Stimulated activated CD4-positive, alpha-beta T cell treated with anti-CD3 and anti-CD28 coated beads, TNF-alpha, amount 100 ng/mL, for 48 hours (primary cell): ENCODE data around the gene PLEKHA8.

Source experiments
- DNase-seq, 3 donors: peaks; one replicate each; pipeline ENCODE4 v3.0.0-alpha.2; 2020; ENCODE audit warnings: low read depth in 3 of 3

Gene PLEKHA8

DNA sequence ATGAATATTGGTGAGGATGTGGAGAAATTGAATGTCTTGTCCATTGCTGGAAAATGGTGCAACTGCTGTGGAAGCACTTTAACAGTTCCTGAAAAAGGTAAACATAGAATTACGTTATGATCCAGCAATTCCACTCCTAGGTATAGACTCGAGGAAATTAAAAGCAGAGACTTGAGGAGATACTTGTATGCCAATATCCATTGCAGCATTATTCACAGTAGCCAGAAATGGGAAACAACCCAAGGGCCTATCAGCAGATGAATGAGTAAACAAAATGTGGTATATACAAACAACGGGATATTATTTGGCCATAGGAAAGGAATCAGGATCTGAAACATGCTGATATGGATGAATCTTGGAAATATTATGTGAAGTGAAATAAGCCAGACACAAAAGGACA lies 74.1 kb downstream of the PLEKHA8 start:
- no peak for DNase-seq

DNA sequence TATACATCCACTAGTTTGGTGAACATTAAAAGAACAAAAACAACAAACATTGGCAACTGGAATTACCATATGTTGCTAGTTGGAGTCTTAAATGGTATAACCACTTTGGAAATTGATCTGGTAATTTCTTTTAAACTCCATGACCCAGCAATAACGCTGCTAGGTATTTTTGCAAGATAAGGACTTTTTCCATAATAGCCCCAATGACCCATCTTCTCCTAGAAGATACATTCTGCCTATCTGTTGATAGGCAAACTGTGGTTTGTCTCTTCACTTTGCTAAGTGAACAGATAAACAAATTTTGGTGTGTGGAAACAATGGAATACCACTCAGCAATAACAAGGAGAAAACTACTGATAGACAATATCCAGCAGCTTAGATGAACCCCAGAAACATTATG lies 75.9 kb downstream of the PLEKHA8 start:
- no peak for DNase-seq

DNA sequence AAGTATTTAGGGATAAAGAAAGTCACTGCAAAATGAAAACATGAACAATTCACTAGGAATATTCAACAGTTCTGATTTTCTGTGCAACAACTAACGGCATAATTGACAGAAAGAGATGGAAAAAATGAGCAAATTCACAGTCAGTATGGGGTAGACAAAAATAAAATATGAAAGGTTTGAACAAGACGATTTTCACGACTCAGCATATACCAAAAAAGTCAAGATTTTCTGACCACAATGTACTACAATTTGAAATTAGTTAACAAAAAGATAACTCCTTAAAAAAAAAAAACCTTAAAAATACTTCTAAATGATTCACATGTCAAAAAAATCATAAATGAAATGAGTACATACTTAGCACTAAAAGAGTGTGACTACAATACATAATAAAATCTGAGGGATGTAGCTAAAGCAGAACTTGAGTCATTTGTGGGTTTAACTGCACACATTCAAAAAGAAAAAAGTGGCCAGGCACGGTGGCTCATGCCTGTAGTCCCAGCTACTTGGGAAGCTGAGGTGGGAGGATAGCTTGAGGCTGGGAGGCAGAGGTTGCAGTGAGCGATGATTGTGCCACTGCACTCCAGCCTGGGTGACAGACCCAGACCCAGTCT lies 84.0 kb downstream of the PLEKHA8 start:
- DNase-seq = no peak

DNA sequence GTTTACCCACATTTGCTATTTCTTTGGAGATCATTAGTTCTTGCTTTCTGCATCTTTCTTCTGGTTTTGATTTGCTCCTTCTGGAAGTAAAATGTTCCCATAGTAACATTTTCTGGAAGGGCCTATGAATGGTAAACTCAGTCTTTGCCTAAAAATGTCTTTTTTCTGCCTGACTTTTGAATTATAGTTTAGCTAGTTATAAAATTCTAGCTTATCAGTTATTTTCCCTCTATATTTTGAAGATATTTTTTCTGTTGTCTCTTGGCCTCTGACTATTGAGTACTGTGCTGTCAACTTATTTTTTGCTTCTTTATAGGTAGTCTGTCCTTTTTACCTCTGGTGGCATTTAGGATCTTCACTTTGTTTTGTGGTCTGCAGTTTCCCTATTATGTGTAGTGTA lies 84.9 kb downstream of the PLEKHA8 start:
- DNase-seq = no peak

DNA sequence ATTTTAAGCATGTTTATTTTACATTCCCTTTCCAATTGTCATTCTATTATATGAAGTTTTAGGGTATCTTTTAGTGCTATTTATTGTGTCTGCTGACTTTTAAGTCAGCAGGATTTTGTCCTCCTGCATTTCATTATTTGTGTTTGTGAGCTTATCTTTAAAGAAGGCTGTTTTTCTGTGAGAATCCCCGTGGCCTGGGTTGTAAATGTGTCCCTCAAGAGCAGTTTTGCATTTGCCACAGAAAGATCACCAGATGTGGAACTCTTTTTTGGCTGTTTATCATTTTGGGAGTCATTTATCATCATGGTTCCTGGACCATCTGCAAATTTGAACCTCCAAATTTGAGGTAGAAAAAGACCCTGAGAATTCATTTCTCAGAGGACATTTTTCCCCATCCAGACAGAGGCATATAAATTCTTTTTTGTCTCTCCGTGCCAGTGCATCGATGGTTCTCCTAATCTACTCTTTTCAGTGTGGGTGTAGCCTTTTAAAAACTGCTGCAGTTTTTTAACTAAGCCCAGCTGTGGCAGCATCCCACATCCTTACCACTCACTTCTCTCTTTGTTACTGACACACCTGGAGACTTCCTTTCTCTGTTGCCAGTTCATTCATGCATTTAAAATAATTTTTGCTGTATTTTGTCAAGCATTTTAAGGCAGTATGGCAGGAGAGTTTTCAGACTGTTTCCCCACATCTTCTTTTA lies 86.5 kb downstream of the PLEKHA8 start:
- DNase-seq = no peak

DNA sequence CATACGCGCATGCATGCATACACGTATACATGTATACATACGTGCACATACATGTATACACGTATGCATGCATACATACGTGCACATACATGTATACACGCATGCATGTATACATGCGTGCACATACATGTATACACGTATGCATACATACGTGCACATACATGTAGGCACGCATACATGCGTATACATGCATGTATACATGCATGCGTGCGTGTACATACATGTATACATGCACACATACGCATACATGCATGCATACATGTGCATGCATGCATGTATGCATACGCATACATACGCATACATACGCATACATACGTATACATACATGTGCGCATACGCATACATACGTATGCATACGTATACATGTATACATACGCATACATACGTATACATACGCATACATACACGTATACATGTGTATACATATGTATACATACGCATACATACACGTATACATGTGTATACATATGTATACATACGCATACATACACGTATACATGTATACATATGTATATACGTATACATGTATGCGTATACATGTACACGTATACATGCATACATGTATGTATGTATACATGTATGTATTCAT lies 87.6 kb downstream of the PLEKHA8 start:
- no peak for DNase-seq

DNA sequence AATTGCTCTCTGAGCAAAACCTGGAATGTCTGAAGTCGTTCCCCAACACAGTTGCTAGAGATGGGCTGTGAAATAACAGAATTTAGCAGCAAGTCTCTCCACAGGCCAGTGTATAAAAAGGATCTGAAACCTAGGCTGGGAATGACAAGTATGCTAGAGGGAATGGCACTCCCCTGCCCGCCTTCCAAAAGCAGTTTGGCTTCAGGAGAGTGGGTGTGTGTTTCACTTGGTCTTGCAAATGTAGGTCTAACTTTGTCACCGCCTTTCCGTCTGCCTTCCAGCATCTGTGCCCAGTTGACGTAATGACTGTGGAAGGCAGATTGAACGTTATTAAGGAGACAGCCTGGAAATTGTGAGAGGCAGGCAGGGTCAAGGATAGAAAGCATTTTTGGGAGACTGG lies 88.6 kb downstream of the PLEKHA8 start:
- DNase-seq = no peak

DNA sequence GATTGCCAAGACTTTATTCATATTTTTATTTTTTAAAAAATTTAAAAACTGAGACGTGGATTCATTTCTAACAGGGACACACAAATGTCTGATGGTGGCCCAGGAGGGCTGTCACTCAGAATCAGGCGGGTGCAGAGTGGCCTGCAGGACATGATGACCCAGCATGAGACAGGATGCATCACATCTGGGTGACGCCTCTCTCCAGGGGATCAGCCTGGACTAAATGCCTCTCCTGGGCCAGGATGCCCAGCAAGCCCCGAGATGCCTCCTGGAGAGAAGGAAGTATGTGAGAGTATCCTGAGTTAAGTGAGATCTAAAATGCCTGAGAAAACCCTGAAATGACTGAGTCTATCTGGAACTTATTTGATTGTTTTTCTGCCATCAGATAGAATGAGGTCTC lies 89.7 kb downstream of the PLEKHA8 start:
- DNase-seq = no peak

DNA sequence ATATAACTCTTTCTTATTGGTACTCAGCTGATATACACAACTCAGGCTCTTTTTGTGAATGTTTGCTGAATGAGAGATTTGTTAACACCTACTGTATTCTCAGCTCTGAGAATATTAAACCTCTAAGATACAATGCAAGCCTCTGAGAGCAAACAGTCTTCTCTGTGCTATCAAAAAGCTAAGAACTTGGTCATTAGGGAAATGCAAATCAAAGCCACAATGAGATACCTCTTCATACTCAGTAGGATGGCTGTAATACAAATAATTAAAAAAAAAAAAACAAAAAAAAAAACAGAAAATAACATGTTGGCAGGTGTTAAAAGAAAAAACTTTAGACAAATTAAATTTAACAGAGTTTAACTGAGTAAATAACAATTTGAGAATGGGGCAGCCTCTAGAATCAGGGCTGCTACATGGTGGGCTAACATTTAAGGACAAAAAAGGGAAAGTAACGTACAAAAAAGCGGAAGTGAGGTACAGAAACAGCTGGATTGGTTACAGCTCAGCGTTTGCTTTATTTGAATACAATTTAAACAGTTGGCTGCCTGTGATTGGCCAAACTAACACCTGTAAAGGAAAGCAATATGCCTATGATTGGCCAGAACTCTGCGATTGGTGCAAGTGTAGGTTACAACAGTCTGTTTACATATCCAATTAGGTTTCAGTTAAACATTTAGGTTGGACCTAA lies 91.8 kb downstream of the PLEKHA8 start:
- DNase-seq = no peak

DNA sequence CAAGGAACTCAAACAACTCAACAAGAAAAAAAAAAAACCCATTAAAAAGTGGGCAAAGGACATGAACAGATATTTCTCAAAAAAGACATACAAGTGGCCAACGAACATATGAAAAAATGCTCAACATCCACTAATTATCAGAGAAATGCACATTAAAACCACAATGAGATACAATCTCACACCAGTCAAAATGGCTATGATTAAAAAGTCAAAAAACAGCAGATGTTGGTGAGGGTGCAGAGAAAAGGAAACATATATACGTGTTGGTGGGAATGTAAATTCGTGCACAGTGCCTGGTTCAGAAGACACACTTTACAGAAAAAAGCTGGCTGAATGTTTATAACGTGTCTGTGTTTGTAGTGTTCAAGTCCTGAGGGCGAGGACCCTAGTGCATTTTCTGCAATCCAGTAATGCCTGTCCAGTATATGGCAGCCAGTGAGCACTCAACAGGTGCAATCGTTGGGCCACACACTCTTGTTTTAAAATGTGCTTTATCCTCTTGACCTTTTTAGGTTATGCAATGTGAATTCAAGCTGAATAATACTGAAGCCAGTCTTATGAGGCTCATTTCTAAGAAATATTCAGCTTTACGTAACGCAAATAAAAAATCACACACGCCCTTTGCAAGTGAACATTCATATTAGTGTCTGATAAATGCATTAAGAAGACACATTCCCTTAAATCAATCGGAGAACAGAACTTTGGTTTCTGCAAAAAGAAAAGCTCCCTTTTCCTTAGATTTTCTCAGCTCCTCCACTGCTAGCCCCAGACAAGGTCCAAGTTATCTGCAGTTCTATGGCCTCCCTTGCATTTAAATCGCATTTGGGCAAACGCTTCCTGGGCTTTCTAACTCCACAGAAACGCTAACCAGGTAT lies 105.8 kb downstream of the PLEKHA8 start:
- DNase-seq = no peak

DNA sequence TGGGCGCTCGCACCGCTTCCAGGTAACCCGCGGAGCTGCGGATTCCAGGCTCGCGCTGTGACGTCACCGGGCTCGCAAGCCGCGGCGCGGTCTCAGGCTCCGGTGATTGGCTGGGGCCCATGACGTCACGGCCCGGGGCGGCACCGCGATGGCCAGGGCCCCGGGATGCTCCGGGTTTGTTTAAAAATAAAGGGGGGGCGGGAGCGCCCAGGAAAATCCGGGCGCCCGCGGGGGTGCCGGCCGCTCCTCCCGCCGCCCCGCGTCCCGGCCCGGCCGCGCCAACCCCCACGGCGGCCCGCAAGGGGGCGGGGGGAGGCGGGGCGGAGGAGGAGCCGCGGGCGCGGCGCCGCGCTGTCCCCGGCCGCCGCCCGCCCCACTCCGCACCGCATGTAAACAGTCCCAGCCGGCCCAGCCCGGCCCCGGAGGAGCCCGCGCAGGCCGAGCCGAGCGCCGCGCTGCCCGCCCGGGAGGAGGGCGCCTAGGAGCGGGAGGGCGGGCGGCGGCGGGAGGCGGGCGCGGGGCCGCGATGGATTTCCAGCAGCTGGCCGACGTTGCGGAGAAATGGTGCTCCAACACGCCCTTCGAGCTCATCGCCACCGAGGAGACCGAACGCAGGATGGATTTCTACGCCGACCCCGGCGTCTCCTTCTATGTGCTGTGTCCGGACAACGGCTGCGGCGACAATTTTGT lies 106.5 kb downstream of the PLEKHA8 start, which contains the start of gene MTURN:
Gene MTURN (plus strand): TSS at position 376 of the 690 bp plus-strand sequence. CDS start 151 bp downstream, at position 527.
- DNase-seq = peak; percentile 69 to 80 (median 69)

DNA sequence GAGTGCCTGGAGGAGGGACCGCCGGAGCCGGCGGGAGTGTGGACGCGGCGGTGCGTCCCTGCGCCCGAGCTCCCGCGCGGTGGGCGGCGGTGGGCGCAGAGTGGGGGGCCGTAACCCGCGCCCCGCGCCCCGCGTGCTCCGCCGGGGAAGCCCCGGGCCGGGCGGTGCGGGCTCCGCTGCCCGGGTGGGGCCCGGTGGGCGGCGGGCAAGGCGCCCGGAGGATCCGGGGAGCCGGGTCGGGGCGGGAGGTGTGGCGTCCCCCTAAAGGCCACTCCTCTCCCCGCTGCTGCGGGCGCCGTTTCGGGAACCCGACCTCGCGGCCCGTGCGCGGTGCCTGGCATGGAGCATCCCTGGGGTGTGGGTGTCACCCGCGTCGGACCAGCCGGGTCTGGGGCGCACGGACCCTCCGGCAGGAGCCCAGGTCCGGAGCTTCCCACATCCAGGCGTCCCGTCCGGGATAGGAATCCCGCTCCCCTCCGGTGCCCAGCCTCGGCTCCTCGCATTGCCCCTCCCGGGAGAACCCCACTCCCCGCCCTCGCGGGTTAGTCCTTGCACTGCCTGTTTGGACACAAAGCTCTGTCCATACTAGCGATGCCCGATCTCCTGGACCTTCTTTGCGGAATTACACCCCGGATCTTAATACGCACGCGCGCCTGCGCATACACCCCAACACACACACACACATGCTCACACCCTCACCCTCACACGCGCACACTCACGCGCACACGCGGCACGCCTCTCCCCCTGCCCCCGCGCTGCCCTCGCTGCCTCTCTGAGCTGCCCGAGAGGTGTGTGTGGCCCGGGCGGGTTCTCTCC lies 107.3 kb downstream of the PLEKHA8 start:
- DNase-seq = peak in 2 of 3 donors; percentile 18 to 41

DNA sequence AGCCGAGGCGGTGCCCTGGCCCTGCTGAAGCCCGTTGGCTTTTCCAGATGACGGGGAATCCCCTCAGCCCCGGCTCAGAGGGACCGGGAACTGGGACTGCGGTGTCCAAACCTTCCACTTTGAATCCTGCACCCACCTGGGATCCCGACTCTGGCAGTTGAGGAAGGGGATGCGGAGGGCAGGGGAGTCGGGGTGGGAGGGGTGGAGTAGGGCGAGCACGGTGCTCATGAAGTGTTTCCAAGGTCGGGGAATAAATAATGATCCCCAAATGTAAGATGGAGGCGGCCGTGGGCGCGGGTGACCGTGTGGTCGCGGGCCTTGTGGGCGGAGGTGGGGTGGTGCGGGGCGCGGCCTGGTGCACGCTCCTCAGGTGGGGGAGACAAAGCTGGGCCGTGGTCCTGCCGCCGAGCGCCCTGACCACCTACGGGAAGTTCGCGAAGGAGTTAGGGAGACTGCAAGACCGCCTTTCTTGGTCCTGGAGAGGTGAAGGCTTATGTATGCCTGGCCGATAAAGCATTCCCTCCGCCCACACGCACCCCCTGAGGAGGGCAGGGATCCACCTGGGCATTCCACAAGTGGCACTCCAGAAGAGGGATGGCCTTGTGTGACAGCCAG lies 108.0 kb downstream of the PLEKHA8 start:
- DNase-seq = no peak

DNA sequence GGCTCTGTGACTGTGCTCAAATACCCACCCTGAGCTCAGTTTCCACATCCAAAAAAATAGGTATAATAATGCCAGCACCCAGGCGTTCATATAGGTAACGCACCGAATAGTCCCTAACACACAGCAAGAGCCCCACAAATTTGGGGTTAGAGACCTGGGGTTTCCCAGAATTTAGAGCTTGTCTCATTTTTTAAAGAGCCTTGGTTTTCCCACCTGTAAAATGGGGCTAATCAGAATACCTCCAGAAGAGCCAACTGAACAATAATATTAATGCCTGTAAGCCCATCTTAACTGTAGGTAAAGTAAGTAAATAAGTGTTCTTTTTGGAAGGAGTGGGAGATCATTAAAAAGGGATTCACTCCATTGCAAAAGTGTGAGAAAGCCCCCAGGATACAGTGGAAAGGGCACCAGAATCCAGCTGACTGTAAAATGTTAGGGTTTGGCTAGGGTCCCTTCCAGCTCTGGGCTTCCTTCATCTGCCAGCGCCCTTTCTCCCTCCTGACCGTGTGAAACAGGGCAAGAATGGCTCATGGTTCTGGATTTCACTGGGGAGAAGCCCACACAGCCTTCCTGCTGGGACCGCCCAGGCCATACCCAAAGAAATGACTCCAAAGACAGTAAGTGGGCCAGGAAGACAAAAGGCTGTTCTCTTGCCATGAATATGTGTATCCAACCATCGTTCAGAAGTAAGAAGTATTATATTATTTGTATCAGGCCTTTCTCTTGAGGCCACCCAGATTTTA lies 108.7 kb downstream of the PLEKHA8 start:
- no peak for DNase-seq

DNA sequence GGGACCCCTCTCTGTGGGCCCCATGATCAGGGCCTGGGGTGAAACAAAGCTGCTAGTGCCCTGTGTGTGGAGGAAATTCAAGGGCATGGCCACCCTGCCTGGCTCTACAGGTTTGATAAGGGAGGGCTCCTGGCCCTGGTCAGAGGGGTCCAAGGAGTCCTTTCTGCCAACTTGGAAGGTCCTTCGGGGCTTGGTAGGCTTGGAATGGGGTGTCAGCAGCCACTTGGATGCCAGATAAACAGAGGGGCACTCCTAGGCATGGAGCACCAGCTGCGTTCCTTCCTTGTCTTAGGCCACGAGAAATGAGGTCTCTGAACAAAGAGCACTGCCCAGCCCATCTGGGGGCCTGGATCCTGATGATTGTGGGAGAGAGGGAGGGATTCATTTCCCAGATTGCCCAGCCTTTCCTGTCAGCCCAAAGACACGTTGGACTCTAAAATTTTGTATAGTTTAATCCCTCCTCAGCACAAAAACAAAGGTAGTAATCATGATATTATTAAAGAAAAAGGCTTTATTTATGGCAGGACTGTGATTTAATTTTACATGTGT lies 111.7 kb downstream of the PLEKHA8 start:
- no peak for DNase-seq

DNA sequence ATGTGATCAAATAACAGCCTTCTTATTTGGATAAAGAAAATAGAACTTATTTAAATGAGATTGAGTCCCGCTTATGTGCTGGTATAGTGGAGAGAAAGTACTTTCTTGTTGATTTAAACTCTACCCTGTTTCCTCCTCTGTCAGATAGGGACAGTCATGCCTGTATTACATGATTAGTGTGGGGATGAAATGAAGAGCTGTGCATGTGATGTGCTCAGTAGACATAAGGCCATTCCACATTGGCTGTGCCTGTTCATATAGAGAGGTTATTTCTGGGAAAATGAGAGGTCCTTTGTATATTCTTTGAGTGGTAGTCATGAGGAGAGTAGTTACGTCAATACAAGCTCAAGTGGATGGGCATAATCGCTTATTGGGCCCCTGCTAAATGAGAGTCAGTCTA lies 112.2 kb downstream of the PLEKHA8 start:
- DNase-seq = no peak

DNA sequence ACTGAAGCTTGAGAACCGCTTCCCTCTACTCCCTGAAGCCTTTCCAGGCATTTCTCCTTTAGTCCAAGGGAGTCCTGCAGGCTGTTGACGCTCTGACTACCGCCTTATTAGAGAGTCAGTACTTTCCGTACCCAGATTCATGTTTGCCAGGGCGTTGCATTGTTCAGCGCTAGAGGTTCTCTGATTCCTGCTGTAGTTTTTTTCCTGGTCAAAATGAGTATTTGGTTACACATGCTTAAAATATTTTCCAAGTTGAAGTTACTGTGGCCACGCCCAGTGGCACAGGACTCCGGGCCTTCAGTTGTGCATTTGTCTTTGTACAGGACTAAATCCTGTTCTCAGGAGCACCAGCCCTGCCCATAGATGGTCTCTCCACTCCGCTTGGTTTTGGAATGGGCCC lies 114.5 kb downstream of the PLEKHA8 start:
- DNase-seq = no peak

DNA sequence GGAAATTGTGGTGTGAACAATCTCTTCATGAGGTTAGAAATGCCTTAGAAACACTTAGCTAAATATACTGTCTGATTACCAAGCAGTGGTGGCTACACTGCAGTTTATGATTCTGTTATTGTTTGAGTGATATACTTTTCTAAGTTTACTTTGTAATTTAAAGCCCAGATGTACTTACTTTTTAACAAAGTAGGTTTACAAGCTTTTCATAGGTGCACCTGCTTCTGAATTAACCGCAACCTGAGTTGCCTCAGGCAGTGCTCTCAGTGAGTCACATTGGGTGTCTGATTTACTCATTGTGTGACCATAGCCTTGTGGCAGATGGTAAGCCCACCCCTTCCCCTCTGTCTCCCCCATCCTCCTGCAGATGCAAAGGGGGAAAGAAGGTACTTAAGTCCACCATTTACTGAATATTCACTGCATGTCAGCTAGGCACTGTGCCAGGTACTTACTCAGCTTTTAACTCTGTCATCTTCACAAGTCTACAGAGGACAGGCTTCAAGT lies 115.6 kb downstream of the PLEKHA8 start:
- DNase-seq = no peak
